HCT116 (cell line): ENCODE results near the gene ADAMTS9.

ENCODE experiments used
- EZH2phosphoT487 ChIP-seq: fragments of 200-600 bp; IDR thresholded peaks from 2 replicates; pipeline ENCODE4 v1.6.1; 2018; ENCODE audit warnings: antibody characterized with exemption, borderline replicate concordance
- POLR2AphosphoS5 ChIP-seq: IDR thresholded peaks from 2 replicates; pipeline ENCODE4 v1.6.1; 2011; ENCODE audit warnings: mild to moderate bottlenecking, low read depth, low read length, moderate library complexity
- ZFX ChIP-seq: fragments of 450-650 bp; IDR thresholded peaks from 2 replicates; pipeline ENCODE4 v1.6.1; 2017
- TF ChIP-seq, protein P1 (sequence below): IDR thresholded peaks from 2 replicates; pipeline ENCODE4 v1.6.1; 2011; ENCODE audit warnings: mild to moderate bottlenecking, low read length, moderate library complexity; ENCODE audit not compliant: insufficient replicate concordance; ENCODE audit errors: extremely low read depth

DNA sequence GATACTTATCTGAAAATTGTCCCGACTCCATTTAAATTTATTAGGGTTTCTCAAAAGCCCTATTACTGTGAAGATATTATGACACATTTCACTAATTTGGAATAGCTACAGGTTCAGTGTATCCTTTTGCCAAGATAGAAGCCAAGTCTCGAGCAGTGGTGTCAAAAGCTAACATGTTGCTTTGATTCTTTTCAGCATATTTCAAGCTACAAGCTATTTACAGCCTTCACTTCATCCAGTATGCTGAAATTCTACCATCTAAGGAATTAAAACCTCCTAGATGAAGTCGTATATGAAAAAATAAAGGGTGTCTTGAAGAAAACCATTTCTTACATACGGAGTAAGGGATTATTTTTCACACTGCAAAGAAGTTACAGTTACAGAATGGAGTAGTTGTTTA, 31.2 kb upstream of the ADAMTS9 start:
- TF ChIP-seq EZH2phosphoT487 (no peak), POLR2AphosphoS5 (no peak), ZFX (no peak)
- TF ChIP-seq, protein P1, sequence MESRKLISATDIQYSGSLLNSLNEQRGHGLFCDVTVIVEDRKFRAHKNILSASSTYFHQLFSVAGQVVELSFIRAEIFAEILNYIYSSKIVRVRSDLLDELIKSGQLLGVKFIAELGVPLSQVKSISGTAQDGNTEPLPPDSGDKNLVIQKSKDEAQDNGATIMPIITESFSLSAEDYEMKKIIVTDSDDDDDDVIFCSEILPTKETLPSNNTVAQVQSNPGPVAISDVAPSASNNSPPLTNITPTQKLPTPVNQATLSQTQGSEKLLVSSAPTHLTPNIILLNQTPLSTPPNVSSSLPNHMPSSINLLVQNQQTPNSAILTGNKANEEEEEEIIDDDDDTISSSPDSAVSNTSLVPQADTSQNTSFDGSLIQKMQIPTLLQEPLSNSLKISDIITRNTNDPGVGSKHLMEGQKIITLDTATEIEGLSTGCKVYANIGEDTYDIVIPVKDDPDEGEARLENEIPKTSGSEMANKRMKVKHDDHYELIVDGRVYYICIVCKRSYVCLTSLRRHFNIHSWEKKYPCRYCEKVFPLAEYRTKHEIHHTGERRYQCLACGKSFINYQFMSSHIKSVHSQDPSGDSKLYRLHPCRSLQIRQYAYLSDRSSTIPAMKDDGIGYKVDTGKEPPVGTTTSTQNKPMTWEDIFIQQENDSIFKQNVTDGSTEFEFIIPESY, result no peak
